Measurements from ENCODE around the gene SH2D3A.

DNA sequence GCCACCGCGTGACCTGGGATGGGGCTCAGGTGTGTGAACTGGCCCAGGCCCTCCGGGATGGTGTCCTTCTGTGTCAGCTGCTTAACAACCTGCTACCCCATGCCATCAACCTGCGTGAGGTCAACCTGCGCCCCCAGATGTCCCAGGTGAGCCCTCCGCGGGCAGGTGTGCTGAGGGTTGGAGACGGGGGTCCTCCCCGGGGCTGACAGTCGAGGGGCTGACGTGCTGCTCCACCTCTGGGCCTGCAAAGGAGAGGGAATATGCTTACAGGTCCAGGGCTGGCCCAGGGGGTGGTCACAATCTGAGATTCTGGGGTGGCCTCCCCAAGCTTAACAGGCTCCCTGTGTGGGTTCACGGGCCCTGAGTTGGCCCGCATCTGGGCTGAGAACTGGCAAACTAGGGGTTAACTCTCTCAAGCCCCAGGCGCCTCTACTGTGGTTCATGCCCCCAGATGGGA, 5.7 kb upstream of the SH2D3A start:
- no peak for TF ChIP-seq POLR2AphosphoS5 (IDR thresholded peaks at IDR 0.05)
- TF ChIP-seq CTCF (IDR thresholded peaks at IDR 0.05), result no peak
- TF ChIP-seq POLR2A (IDR thresholded peaks at IDR 0.05), result no peak
